Lower lobe of right lung (tissue), 2 donors: ENCODE results near the gene TWF2. TPM values are rescaled to one million over a fixed set of nuclear protein-coding genes. Genes with fewer than 3 reads are reported as not detected.

Experiments used
- ATAC-seq, 2 donors: fragments of 200-7000 bp; cut with Tn5 transposase; one replicate each; pipeline ENCODE4 v1.9.1; 2020 to 2022; ENCODE audit warnings: mild to moderate bottlenecking in 2 of 2, moderate library complexity in 2 of 2
- DNase-seq: peaks from one replicate; pipeline ENCODE4 v3.0.0-alpha.2; 2020
- H3K27ac ChIP-seq: fragments of 200-600 bp; one replicate; pipeline ENCODE4 v1.8.0; 2022
- H3K27me3 ChIP-seq: fragments of 200-600 bp; one replicate; pipeline ENCODE4 v1.8.0; 2022; ENCODE audit warnings: low read depth
- H3K36me3 ChIP-seq: fragments of 200-600 bp; one replicate; pipeline ENCODE4 v1.8.0; 2022; ENCODE audit warnings: mild to moderate bottlenecking
- H3K4me1 ChIP-seq: fragments of 200-600 bp; one replicate; pipeline ENCODE4 v1.8.0; 2022
- H3K4me3 ChIP-seq: fragments of 200-600 bp; one replicate; pipeline ENCODE4 v1.8.0; 2022; ENCODE audit warnings: mild to moderate bottlenecking
- H3K9me3 ChIP-seq: fragments of 200-600 bp; one replicate; pipeline ENCODE4 v1.8.0; 2022
- CTCF ChIP-seq: fragments of 200-600 bp; IDR thresholded peaks from one replicate; pipeline ENCODE4 v1.8.0; 2022; ENCODE audit warnings: antibody characterized with exemption, mild to moderate bottlenecking
- intact Hi-C: fragments of 100-400 bp; cut with DNase I; formaldehyde crosslinking; loops from one replicate; pipeline ENCODE4 v1.11.0; 2022
- total RNA-seq: library from RNA; stranded (reverse); fragmentation: NEBNext Ultra II Directional; extraction: Animal tissue kit (Norgen Biotek cat#: 25700); gene quantifications from one replicate; pipeline ENCODE4 v1.2.1, GENCODE V29; 2021
- donor health status: DM: no; HTN: yes; CAD: no; lungs with severe emphysema.

TWF2 gene
- total RNA-seq, 1 donor from 2014 or later = 62.2 TPM

GRCh38 chr3:52210550-52211046 lies 28.4 kb downstream of the TWF2 start:
- TF ChIP-seq CTCF = no peak
- H3K4me3 ChIP-seq = no peak overlapping the region
- DNase-seq (no peak), ATAC-seq (peak; percentile 79 to 89)
- no peaks in the 10 kb centered on the region for H3K9me3 ChIP-seq
- H3K27me3 ChIP-seq = no peaks in the 10 kb centered on the region
- H3K27ac ChIP-seq = peak overlapping the region; percentile 67
- intact Hi-C loops = no loop called here
- peaks cover 100% of the 10 kb centered on the region for H3K36me3 ChIP-seq
- peaks cover 25% of the 10 kb centered on the region for H3K4me1 ChIP-seq

- peak overlapping the region; percentile 67 for H3K27ac ChIP-seq
- H3K36me3 ChIP-seq = peaks cover 100% of the 10 kb centered on the region
- H3K27me3 ChIP-seq = no peaks in the 10 kb centered on the region
- H3K4me3 ChIP-seq = no peak overlapping the region
- peaks cover 28% of the 10 kb centered on the region for H3K4me1 ChIP-seq
- intact Hi-C loops = no loop called here
- DNase-seq = no peak
- H3K9me3 ChIP-seq = no peaks in the 10 kb centered on the region
- TF ChIP-seq CTCF = no peak
- no peak for ATAC-seq
Measured at GRCh38 chr3:52210037-52210436, 28.9 kb downstream of the TWF2 start.

- Histone ChIP-seq H3K4me3 (no peak overlapping the region), H3K9me3 (no peaks in the 10 kb centered on the region), H3K27ac (no peak overlapping the region), H3K36me3 (peaks cover 100% of the 10 kb centered on the region), H3K27me3 (no peaks in the 10 kb centered on the region), H3K4me1 (peaks cover 41% of the 10 kb centered on the region)
- TF ChIP-seq CTCF = no peak
- intact Hi-C loops = no loop called here
- no peak for DNase-seq
- no peak for ATAC-seq
Measured at GRCh38 chr3:52208556-52208955, 30.4 kb downstream of the TWF2 start.

GRCh38 chr3:52205727-52206372 lies 33.1 kb downstream of the TWF2 start:
- H3K27me3 ChIP-seq = no peaks in the 10 kb centered on the region
- H3K9me3 ChIP-seq = no peaks in the 10 kb centered on the region
- ATAC-seq (peak in 1 of 2 donors; percentile 60), DNase-seq (no peak)
- H3K27ac ChIP-seq = no peak overlapping the region
- peaks cover 96% of the 10 kb centered on the region for H3K36me3 ChIP-seq
- no peak overlapping the region for H3K4me3 ChIP-seq
- H3K4me1 ChIP-seq = peaks cover 63% of the 10 kb centered on the region
- intact Hi-C loops = no loop called here
- TF ChIP-seq CTCF = no peak

- peaks cover 65% of the 10 kb centered on the region for H3K4me1 ChIP-seq
- ATAC-seq (peak in 1 of 2 donors; percentile 27), DNase-seq (no peak)
- H3K9me3 ChIP-seq = no peaks in the 10 kb centered on the region
- H3K27me3 ChIP-seq = no peaks in the 10 kb centered on the region
- no peak overlapping the region for H3K27ac ChIP-seq
- no peak overlapping the region for H3K4me3 ChIP-seq
- no peak for TF ChIP-seq CTCF
- intact Hi-C loops = no loop called here
- peaks cover 96% of the 10 kb centered on the region for H3K36me3 ChIP-seq
Measured at GRCh38 chr3:52204337-52205073, 34.5 kb downstream of the TWF2 start.
